ENCODE data around the gene SOSTDC1.

The SOSTDC1 gene

DNA sequence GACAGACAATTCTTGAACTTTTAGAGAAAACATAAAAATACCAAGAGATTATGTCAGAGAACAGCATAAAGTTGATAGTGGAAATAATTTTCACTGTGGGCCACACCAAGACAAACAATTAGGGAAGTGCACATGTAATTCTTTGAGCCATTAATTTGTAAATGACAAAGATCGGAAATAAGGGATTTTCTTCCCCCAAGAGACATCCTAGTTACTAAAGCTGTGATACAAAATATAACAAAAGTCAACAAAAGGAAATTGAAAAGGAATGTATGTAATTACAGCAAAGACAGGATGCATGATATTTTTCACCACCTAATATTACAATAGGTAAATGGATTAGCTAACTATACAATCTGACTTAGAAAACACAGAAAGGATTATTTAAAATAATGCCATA, 48.7 kb upstream of the SOSTDC1 start:
- ATAC-seq = no peak
- no peak for TF ChIP-seq SNAI2 (CRISPR knock-in tag; IDR thresholded peaks at IDR 0.05)
- no peak for TF ChIP-seq ZNF565 (CRISPR knock-in tag; conservative IDR thresholded peaks at IDR 0.05; ENCODE audit: low read depth)
- no peak for TF ChIP-seq RARB (CRISPR knock-in tag; IDR thresholded peaks at IDR 0.05)
- TF ChIP-seq ZC3H10 (CRISPR knock-in tag; IDR thresholded peaks at IDR 0.05) = no peak
- no peak for TF ChIP-seq CSDC2 (CRISPR knock-in tag; IDR thresholded peaks at IDR 0.05)
- TF ChIP-seq, protein P1, sequence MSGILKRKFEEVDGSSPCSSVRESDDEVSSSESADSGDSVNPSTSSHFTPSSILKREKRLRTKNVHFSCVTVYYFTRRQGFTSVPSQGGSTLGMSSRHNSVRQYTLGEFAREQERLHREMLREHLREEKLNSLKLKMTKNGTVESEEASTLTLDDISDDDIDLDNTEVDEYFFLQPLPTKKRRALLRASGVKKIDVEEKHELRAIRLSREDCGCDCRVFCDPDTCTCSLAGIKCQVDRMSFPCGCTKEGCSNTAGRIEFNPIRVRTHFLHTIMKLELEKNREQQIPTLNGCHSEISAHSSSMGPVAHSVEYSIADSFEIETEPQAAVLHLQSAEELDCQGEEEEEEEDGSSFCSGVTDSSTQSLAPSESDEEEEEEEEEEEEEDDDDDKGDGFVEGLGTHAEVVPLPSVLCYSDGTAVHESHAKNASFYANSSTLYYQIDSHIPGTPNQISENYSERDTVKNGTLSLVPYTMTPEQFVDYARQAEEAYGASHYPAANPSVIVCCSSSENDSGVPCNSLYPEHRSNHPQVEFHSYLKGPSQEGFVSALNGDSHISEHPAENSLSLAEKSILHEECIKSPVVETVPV (CRISPR knock-in tag; IDR thresholded peaks at IDR 0.05) = no peak
- no peak for TF ChIP-seq ZNF8 (CRISPR knock-in tag; IDR thresholded peaks at IDR 0.05)
- TF ChIP-seq CREB5 (CRISPR knock-in tag; IDR thresholded peaks at IDR 0.05; ENCODE audit: low read depth) = no peak
- TF ChIP-seq ZNF70 (CRISPR knock-in tag; IDR thresholded peaks at IDR 0.05) = no peak
- TF ChIP-seq PPARA (CRISPR knock-in tag; IDR thresholded peaks at IDR 0.05; ENCODE audit: borderline replicate concordance) = no peak
- no peak for TF ChIP-seq ISL1 (CRISPR knock-in tag; IDR thresholded peaks at IDR 0.05)
- no peak for TF ChIP-seq TOX (CRISPR knock-in tag; IDR thresholded peaks at IDR 0.05; ENCODE audit: borderline replicate concordance)
- TF ChIP-seq ARNTL (CRISPR knock-in tag; IDR thresholded peaks at IDR 0.05; ENCODE audit: borderline replicate concordance, low read depth) = no peak
- TF ChIP-seq, protein P2, sequence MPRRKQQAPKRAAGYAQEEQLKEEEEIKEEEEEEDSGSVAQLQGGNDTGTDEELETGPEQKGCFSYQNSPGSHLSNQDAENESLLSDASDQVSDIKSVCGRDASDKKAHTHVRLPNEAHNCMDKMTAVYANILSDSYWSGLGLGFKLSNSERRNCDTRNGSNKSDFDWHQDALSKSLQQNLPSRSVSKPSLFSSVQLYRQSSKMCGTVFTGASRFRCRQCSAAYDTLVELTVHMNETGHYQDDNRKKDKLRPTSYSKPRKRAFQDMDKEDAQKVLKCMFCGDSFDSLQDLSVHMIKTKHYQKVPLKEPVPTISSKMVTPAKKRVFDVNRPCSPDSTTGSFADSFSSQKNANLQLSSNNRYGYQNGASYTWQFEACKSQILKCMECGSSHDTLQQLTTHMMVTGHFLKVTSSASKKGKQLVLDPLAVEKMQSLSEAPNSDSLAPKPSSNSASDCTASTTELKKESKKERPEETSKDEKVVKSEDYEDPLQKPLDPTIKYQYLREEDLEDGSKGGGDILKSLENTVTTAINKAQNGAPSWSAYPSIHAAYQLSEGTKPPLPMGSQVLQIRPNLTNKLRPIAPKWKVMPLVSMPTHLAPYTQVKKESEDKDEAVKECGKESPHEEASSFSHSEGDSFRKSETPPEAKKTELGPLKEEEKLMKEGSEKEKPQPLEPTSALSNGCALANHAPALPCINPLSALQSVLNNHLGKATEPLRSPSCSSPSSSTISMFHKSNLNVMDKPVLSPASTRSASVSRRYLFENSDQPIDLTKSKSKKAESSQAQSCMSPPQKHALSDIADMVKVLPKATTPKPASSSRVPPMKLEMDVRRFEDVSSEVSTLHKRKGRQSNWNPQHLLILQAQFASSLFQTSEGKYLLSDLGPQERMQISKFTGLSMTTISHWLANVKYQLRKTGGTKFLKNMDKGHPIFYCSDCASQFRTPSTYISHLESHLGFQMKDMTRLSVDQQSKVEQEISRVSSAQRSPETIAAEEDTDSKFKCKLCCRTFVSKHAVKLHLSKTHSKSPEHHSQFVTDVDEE (CRISPR knock-in tag; IDR thresholded peaks at IDR 0.05) = no peak
- TF ChIP-seq PATZ1 (CRISPR knock-in tag; IDR thresholded peaks at IDR 0.05; ENCODE audit: borderline replicate concordance) = no peak
- TF ChIP-seq ESRRG (CRISPR knock-in tag; IDR thresholded peaks at IDR 0.05) = no peak

- TF ChIP-seq, protein P2 (CRISPR knock-in tag; IDR thresholded peaks at IDR 0.05) = no peak
- TF ChIP-seq ZNF8 (CRISPR knock-in tag; IDR thresholded peaks at IDR 0.05) (no peak), CREB5 (CRISPR knock-in tag; IDR thresholded peaks at IDR 0.05; ENCODE audit: low read depth) (no peak), ZFP30 (CRISPR knock-in tag; IDR thresholded peaks at IDR 0.05) (no peak), GLIS3 (CRISPR knock-in tag; IDR thresholded peaks at IDR 0.05) (no peak), OSR1 (CRISPR knock-in tag; IDR thresholded peaks at IDR 0.05) (no peak), ZNF565 (CRISPR knock-in tag; conservative IDR thresholded peaks at IDR 0.05; ENCODE audit: low read depth) (no peak), SNAI2 (CRISPR knock-in tag; IDR thresholded peaks at IDR 0.05) (no peak), CSDC2 (CRISPR knock-in tag; IDR thresholded peaks at IDR 0.05) (no peak), ZFP3 (CRISPR knock-in tag; IDR thresholded peaks at IDR 0.05) (no peak), ZNF70 (CRISPR knock-in tag; IDR thresholded peaks at IDR 0.05) (no peak), TCF4 (CRISPR knock-in tag; IDR thresholded peaks at IDR 0.05; ENCODE audit: borderline replicate concordance) (no peak)
- ATAC-seq = no peak
Observed at GRCh38 chr7:16512097-16512496, 46.6 kb upstream of the SOSTDC1 start.
